Gastroesophageal sphincter (tissue), 4 donors: ENCODE results near the gene NCOA3. TPM values are rescaled to one million over a fixed set of nuclear protein-coding genes. Genes with fewer than 3 reads are reported as not detected.
"Not testable (repeated sequence)": the region's sequence is repeated elsewhere in the genome, so short reads cannot be mapped to it uniquely, and the experiment has no call there.

Source experiments
- ATAC-seq: fragments of 150-250 bp; one replicate; pipeline ENCODE4 v1.9.1; 2016; ENCODE audit warnings: mild to moderate bottlenecking, moderate library complexity
- H3K27ac ChIP-seq, 4 donors: fragments of 200-600 bp; sonication (generic) in 3 of 4; 1 replicate in 3 of 4; 2 replicates in 1 of 4; pipeline ENCODE4 v1.5.1; 2016 to 2019
- H3K27me3 ChIP-seq: fragments of 200-600 bp; sonication (generic); one replicate; pipeline ENCODE4 v1.5.1; 2019
- H3K36me3 ChIP-seq, 2 donors: fragments of 200-600 bp; sonication (generic); one replicate each; pipeline ENCODE4 v1.5.1; 2019; ENCODE audit warnings: control low read depth in 1 of 2
- H3K4me1 ChIP-seq, 3 donors: fragments of 200-600 bp; sonication (generic); 1 replicate in 2 of 3; 2 replicates in 1 of 3; pipeline ENCODE4 v1.5.1; 2016 to 2019; ENCODE audit warnings: control low read depth in 2 of 3
- H3K4me3 ChIP-seq, 2 donors: fragments of 200-600 bp; sonication (generic); one replicate each; pipeline ENCODE4 v1.5.1; 2019; ENCODE audit warnings: mild to moderate bottlenecking in 1 of 2, moderate library complexity in 1 of 2
- H3K9me3 ChIP-seq, 3 donors: fragments of 200-600 bp; sonication (generic); one replicate each; pipeline ENCODE4 v1.5.1; 2017 to 2019; ENCODE audit warnings: control low read depth in 2 of 3
- EP300 ChIP-seq: sonication (generic); formaldehyde crosslinking; IDR thresholded peaks from one replicate; pipeline ENCODE4 v1.6.1; 2017; ENCODE audit warnings: antibody characterized with exemption, mild to moderate bottlenecking
- POLR2A ChIP-seq, 2 donors: fragments of 450-650 bp; IDR thresholded peaks; one replicate each; pipeline ENCODE4 v1.6.1; 2017; ENCODE audit warnings: antibody characterized with exemption in 2 of 2, mild to moderate bottlenecking in 2 of 2, moderate library complexity in 1 of 2
- POLR2AphosphoS5 ChIP-seq: sonication (generic); formaldehyde crosslinking; IDR thresholded peaks from one replicate; pipeline ENCODE4 v1.6.1; 2017; ENCODE audit warnings: antibody characterized with exemption
- WGBS, 2 donors: methylation state at CpG; one replicate each; pipeline ENCODE4 v1.1.5; 2018; ENCODE audit warnings: low coverage in 1 of 2; 5-methylcytosine and 5-hydroxymethylcytosine counted together
- total RNA-seq, 4 donors: library from RNA; depleted of rRNA; stranded (reverse); fragments of >200 nt; gene quantifications; one replicate each; pipeline ENCODE4 v1.1.0, GENCODE V29; 2016
- TF ChIP-seq, protein P1 (sequence below), 4 experiments: fragments of 200-600 bp in 2 of 4; fragments of 450-650 bp in 2 of 4; sonication (generic) in 1 of 4; IDR thresholded peaks; one replicate each; pipeline ENCODE4 v1.5.1; 2017 to 2019; ENCODE audit warnings: antibody characterized with exemption in 4 of 4, mild to moderate bottlenecking in 2 of 4, moderate library complexity in 2 of 4

Gene NCOA3
- total RNA-seq, 4 donors from 2014 or later, result 28.8 to 44.5 (median 37.6) TPM

DNA sequence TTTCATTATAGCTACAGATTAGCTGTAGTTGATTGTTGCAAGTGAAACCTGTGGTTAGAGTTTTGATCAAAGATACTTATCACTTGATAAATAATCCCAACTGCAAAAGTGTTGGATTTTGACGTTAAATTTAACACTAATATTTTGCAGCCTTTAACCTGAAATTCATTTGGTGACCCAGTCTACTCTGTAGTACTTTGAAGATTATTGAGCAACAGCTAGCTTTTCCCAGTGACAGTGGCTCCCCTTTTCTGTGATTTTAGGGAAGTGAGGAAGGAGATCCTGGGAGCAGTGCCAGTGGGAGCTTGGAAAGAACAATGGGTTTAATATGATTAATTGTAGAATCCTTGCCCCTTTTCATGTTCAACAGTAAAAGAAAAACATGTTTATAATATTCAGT is 76.9 kb downstream of the NCOA3 start:
- no peaks in the 10 kb centered on the region for H3K9me3 ChIP-seq
- WGBS, 2 donors, result 14 to 20% methylated on average over 1 of the region's 1 CpG
- ATAC-seq, result no peak
- H3K27me3 ChIP-seq, result no peaks in the 10 kb centered on the region
- peak overlapping the region in 3 of 4 donors; percentile 18 to 69 (median 54) for H3K27ac ChIP-seq
- peaks cover 19 to 78% (median 41%) of the 10 kb centered on the region in 3 donors for H3K4me1 ChIP-seq
- no peak for TF ChIP-seq EP300
- TF ChIP-seq, protein P1, sequence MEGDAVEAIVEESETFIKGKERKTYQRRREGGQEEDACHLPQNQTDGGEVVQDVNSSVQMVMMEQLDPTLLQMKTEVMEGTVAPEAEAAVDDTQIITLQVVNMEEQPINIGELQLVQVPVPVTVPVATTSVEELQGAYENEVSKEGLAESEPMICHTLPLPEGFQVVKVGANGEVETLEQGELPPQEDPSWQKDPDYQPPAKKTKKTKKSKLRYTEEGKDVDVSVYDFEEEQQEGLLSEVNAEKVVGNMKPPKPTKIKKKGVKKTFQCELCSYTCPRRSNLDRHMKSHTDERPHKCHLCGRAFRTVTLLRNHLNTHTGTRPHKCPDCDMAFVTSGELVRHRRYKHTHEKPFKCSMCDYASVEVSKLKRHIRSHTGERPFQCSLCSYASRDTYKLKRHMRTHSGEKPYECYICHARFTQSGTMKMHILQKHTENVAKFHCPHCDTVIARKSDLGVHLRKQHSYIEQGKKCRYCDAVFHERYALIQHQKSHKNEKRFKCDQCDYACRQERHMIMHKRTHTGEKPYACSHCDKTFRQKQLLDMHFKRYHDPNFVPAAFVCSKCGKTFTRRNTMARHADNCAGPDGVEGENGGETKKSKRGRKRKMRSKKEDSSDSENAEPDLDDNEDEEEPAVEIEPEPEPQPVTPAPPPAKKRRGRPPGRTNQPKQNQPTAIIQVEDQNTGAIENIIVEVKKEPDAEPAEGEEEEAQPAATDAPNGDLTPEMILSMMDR (IDR thresholded peaks at IDR 0.05), result no peak
- TF ChIP-seq POLR2AphosphoS5, result no peak
- no peaks in the 10 kb centered on the region for H3K36me3 ChIP-seq
- H3K4me3 ChIP-seq, result no peak overlapping the region

DNA sequence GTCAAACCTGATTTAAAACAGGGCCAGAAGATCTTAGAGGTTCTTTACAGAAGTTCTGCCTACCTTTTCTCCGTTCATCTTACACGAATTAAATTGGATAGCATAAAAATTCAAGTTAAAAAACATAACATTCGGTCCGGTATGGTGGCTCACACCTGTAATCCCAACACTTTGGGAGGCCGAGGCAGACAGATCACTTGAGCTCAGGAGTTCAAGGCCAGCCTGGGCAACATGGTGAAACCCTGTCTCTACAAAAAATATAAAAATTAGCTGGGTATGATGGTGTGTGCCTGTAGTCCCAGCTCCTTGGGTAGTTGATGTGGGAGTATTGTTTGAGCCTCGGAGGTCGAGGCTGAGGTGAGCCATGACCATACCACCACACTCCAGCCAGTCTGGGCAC is 79.0 kb downstream of the NCOA3 start:
- not testable (repeated sequence) for ATAC-seq, H3K36me3 ChIP-seq, H3K4me3 ChIP-seq, H3K9me3 ChIP-seq, H3K27ac ChIP-seq, H3K27me3 ChIP-seq
- WGBS, 2 donors, result 85 to 92% methylated on average over 2 to 7 of the region's 7 CpGs
- peaks cover 15 to 61% (median 32%) of the 10 kb centered on the region in 3 donors for H3K4me1 ChIP-seq

DNA sequence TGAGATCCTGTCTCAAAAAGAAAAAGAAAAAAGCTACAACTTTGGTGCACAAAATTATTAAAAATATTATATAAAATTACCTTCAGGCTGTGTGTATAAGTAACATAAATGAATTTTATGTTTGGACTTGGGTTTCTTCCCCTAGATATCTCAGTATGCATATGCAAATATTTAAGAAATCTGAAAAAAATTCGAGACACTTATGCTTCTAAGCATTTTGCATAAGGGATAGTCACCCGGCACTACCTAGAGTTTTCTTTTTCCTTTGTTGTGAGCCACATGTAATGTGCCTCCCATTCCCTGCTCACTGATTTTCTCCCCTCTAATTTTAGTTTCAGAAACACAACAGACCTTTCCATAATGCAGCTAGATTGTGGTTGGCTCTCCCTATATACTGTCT is 79.4 kb downstream of the NCOA3 start:
- no peak for ATAC-seq
- WGBS, 2 donors, result 80 to 89% methylated on average over 1 to 2 of the region's 2 CpGs
- TF ChIP-seq POLR2AphosphoS5 (no peak), EP300 (no peak), POLR2A (IDR thresholded peaks at IDR 0.05) (no peak)
- TF ChIP-seq, protein P1 (IDR thresholded peaks at IDR 0.05), result no peak
- H3K36me3 ChIP-seq, result no peaks in the 10 kb centered on the region
- peaks cover 15 to 60% (median 32%) of the 10 kb centered on the region in 3 donors for H3K4me1 ChIP-seq
- no peak overlapping the region for H3K4me3 ChIP-seq
- H3K27me3 ChIP-seq, result no peaks in the 10 kb centered on the region
- no peaks in the 10 kb centered on the region for H3K9me3 ChIP-seq
- H3K27ac ChIP-seq, result no peak overlapping the region

DNA sequence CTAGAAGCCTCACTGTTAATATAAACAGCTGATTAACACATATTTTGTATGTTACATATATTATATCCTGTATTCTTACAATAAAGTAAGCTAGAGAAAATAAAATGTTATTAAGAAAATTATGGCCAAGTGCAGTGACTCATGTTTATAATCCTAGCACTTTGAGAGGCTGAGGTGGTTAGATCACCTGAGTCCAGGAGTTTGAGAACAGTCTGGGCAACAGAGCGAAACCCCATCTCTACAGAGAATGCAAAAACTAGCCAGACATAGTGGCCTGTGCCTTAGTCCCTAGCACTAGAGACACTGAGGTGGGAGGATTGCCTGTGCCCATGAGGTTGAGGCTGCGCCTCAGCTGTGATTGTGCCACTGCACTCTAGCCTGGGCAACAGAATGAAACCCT is 81.9 kb downstream of the NCOA3 start:
- H3K36me3 ChIP-seq, result no peaks in the 10 kb centered on the region
- no peak overlapping the region for H3K4me3 ChIP-seq
- H3K27ac ChIP-seq, result no peak overlapping the region
- no peak for ATAC-seq
- peaks cover 5 to 45% (median 10%) of the 10 kb centered on the region in 3 donors for H3K4me1 ChIP-seq
- TF ChIP-seq POLR2AphosphoS5 (no peak), POLR2A (IDR thresholded peaks at IDR 0.05) (no peak), EP300 (no peak)
- TF ChIP-seq, protein P1 (IDR thresholded peaks at IDR 0.05), result no peak
- H3K27me3 ChIP-seq, result no peaks in the 10 kb centered on the region
- WGBS, 2 donors, result 100% methylated on average over 1 to 2 of the region's 2 CpGs
- H3K9me3 ChIP-seq, result no peaks in the 10 kb centered on the region

DNA sequence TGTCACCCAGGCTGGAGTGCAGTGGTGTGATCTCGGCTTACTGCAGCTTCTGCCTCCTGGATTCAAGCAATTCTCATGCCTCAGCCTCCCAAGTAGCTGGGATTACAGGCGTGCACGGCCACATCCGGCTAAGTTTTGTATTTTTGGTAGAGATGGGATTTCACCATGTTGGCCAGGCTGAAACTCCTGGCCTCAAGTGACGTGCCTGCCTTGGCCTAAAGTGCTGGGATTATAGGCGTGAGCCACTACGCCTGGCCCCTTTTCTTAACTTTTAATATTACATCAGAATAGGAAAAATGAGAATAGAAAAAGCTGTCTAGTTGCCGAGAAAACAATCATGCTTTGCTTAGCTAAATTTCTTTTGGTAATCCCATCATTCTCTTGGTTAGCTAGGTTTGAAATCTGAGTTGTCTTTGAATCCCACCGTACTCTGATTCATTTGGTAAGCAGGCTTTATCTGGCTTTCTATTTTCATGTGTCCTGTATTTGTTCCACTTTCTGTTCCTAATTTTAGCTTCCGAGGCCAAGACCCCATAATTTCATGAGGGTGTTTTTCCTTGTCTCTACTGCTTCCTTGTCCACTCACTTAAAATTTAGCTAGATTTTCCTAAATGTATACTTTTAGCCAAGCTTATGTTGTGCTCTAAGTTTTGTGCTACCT is 83.5 kb downstream of the NCOA3 start:
- TF ChIP-seq, protein P1 (IDR thresholded peaks at IDR 0.05), result no peak
- TF ChIP-seq POLR2AphosphoS5 (no peak), POLR2A (IDR thresholded peaks at IDR 0.05) (no peak), EP300 (no peak)
- 64% methylated on average over 5 of the region's 10 CpGs for WGBS, 2 donors
- Histone ChIP-seq H3K9me3 (no peaks in the 10 kb centered on the region), H3K36me3 (no peaks in the 10 kb centered on the region), H3K27me3 (no peaks in the 10 kb centered on the region), H3K4me1 (peaks cover 0 to 29% (median 0%) of the 10 kb centered on the region in 3 donors), H3K4me3 (no peak overlapping the region), H3K27ac (no peak overlapping the region)
- peak; percentile 34 for ATAC-seq
